ENCODE results near the gene DHX36. TPM values are rescaled to one million over a fixed set of nuclear protein-coding genes. Genes with fewer than 3 reads are reported as not detected.
A peak's percentile ranks its signal among the peaks of the same experiment; 100 is the strongest.

The DHX36 gene
- polyA plus RNA-seq, 4 donors = 67.7 to 88.6 (median 75.4) TPM

DNA sequence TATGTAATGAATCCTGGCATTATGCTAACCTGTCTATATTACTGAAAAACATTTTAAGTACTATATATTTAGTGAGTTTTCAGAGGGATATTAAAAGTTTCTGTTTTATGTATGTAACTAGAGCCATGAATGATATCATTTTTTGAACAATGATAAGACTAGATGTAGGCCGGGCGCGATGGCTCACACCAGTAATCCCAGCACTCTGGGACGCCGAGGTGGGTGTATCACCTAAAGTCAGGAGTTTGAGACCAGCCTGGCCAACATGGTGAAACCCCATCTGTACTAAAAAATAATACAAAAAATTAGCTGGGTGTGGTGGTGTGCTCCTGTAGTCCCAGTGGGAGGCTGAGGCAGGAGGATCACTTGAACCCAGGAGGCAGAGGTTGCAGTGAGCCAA is 34.1 kb downstream of the DHX36 start:
- no peak for DNase-seq (ENCODE audit: low read depth in 4 of 4, low spot score in 3 of 4)

DNA sequence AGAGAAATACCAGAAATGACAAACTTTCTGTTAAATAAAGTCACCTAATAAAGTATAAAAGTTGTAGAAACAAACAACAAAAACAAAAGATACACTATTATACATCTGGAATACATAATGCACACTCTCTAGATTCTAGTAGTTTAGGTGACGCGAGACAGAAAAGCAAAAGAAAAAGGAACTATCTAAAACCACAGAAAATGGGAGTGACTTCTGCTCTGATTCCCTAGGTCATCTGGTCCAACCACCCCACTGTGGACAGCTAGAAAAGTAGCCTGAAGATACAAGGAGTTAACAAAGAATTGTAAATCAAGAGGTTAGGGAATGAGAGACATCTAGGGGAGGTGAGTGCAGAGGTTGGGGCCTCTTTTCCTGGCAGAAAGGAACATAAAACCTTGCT is 39.1 kb downstream of the DHX36 start:
- no peak for DNase-seq (ENCODE audit: low read depth in 4 of 4, low spot score in 3 of 4)

DNA sequence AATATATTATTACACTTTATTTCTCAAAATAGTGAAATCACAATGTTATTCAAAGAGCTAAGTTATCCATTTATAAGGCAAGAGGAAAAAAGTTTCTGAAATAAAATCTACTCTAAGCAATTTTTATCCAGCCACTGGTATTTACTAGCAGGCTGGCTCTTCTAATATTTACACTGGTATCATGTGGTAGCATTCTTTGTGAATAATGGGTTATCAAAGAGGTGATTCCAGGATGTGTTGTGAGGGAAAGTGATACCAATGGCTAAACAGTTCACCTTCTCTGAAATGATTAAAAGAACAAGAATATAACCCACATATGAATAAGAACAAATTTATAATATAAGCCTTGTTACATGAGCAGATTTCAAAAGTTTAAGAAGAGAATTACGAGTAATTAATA is 44.1 kb downstream of the DHX36 start:
- DNase-seq (ENCODE audit: low read depth in 4 of 4, low spot score in 3 of 4) = no peak

DNA sequence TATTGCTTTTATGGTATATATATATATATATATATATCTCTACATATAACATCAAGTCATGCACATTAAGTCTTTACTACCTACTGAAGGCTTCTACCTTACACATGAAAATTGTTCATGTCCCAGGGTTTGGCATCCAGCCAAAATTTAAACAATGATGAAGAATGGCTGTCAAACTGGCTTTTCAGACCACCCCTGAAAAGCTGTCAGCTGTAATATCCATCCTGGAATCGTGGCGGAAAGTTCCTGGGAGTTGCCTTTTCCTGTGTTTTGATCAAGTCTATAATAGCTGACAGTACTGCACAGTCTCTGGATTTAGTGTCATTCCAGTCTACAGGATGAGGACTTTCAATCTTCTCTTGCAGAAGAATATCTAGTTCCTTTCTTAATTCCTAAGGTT is 48.3 kb downstream of the DHX36 start:
- no peak for DNase-seq (ENCODE audit: low read depth in 4 of 4, low spot score in 3 of 4)

DNA sequence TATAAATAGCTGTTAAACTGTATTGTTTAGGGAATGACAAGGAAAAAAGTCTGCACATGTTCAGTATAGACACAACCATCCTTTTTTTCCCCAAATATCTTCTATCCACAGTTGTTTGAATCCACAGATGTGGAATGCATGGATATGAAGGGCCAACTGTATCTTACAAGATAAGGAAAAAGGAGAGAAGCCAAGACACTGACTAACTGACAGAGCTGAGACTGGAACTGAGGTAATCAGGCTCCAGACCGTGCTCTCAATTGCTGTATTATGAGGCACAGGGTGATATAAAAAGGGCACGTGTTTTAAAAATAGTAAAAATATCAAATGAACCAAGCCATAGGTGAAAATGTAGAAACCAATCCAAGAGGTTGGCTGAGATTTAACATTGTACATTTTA is 49.0 kb downstream of the DHX36 start:
- no peak for DNase-seq (ENCODE audit: low read depth in 4 of 4, low spot score in 3 of 4)

DNA sequence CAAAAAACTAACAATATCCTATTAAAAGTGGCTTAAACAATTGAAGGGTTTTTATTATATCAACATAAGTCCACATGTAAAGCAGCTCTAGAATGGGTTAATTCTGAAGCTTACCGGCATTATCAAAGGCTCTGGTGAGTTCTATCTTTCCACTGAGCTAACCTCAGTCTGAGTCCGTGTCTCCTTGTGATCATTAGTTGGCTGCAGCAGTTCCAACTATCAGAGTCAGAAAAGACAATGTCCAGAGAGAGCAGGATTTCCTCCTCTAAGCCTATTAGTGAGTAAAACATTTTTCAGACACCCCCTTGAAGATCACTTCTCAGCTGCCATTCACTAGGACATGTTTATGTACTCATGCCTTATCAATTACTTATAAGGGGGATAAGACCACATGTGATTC is 49.9 kb downstream of the DHX36 start:
- DNase-seq (ENCODE audit: low read depth in 4 of 4, low spot score in 3 of 4) = no peak

DNA sequence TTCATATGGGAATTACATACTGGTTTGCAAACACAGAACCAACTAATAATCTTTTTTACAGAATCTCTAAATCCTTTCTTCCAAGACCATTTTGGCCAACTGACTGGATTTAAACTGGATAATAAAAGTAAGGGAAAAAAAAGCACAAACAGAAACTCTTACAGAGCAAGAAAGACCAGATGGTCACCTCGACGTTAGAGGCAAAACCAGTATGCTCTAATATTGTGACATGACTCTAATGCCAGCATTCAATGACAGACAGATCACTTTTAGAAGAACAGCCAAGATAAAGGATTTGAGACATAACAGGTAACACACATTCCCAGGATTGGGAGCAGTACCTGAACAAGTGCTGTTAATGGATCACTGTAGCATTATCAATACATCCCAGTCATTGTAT is 50.9 kb downstream of the DHX36 start:
- no peak for DNase-seq (ENCODE audit: low read depth in 4 of 4, low spot score in 3 of 4)

DNA sequence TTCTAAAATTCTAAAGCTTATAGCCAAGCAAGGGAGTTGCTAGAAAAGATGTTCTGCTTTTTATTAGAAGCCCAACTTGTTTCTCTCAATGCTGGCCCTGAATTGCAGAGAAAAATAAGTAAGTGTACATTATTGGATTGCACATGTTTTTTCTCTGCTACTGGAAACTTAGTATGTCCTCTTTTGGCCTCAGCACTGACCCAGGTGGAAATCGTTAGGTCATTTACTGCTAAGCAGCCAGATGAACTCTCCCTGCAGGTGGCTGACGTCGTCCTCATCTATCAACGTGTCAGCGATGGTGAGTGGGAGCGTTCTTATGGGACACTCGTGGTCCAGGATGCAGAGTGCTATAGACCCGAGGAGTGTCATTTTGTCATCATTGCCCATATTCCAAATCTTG is 69.8 kb downstream of the DHX36 start:
- no peak for DNase-seq (ENCODE audit: low read depth in 4 of 4, low spot score in 3 of 4)

DNA sequence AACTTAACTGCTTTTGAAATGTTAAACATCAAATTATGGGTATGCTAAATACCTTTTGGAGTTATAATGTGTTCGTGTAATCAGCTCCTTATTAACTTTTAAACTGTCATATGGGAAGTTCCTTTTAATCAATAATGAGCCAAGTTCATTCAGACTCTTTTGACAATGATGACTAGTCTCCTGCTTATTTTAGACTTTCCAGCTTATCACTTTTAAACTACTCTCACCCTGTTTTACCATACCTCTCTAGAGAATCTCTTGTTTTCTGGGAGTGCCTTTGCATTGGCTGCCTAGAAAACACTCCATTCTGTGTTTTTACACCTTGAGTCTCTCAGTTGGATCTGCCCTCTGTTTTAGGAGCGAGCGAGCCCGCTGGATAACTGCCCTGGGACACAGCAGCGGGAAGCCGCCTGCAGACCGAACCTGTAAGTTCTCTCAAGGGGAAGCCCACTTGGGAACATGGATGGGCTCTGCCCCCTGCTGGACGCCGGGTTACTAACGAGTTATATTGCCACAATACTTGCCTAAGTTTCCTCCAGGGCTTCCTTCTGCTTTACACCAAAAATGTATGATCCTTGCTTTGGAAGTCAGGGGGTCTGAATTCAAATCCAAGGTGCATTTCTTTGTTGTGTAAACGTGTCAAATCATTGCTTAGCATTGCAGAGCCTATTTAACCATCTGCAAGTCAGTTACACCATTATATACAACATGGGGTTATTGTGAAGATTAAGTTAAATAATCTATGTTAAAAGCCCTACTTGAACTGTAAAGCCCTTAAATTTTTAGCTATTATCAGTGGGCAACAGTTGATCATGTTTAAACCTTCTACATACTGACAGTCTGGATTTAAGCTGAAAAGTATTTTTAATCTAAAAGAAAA is 71.3 kb downstream of the DHX36 start:
- DNase-seq (ENCODE audit: low read depth in 4 of 4, low spot score in 3 of 4) = peak; percentile 74 to 84 (median 81)

DNA sequence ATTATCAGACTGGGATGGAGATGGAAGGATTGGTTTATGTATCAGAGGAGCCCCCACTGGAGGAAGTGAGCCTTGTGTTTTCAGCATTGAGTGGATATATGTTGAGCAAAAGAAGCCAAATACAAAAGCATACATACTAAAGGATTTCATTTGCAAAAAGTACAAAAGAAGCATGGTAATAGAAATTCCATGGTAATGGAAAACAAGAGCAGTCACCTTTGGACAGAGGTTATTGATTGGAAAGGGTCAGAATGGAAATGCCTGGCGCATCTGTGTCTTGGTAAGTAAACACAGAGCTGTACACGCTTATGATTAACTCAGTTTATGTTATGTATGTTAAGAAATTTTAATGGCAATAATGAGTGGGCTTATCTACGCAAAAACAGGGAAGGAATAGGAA is 72.7 kb downstream of the DHX36 start:
- no peak for DNase-seq (ENCODE audit: low read depth in 4 of 4, low spot score in 3 of 4)

DNA sequence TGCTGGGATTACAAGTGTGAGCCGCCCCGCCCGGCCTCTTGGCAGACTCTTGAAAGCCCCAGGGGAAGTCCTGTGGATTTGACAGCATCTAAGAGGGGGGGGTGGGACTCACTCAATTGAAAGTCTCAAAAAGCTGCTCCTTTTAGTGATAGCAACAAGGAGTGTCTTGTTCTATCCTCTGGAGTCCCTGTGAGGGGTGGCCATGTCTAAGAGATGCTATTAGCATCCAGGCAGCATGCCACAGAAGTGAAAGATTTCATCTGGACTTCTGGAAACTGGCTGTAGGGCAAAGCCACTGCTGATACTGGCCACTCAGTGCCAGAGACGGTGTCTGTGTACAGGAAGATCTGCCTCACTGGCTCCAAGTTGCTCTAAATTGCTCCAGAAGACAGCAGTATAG is 74.0 kb downstream of the DHX36 start:
- no peak for DNase-seq (ENCODE audit: low read depth in 4 of 4, low spot score in 3 of 4)

DNA sequence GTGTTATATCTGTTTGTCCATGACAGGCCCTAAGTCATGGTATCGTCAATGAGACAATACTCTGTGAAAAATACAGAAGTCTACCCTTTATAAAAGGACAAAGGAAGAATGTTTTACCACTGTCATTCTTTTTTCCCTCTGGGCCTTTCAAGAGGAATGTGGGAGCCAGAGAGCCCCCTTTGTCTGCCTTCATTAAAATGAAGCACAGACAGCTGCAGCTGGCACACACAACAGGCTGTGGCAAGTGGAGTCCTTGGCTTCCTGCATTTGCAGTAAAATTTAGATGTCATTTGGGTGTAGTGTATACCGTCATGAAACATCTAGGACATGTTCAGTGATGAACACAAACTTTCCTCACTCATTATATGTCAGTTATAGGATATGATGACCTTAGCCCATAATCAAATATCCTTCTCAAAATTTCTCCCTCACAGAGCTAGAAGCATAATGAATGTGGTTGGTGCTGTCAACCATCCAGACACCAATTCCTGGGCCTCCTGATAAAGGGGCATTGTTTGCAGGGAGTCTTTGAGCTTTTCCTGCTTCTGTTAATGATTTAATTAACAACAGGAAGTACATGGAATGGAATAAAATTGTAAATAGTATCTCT is 76.4 kb downstream of the DHX36 start:
- DNase-seq (ENCODE audit: low read depth in 4 of 4, low spot score in 3 of 4) = no peak

DNA sequence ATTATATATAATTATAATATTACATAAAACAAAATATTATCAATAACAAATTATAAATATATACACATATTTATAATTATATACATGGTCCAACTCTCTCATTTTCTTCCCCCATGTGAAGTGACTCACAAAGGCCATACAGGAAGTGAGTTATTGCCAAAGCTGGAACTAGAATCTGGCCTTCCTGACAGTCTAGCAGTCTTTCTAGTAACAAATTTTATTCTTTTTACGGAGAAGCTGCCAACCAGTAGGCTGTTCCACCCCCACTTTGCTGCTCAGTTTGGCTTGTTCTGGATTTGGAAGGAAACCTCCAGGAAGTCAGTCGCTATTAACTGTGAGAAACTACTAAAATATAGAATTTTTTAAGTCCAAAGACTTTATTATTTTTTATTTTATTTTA is 79.6 kb downstream of the DHX36 start:
- DNase-seq (ENCODE audit: low read depth in 4 of 4, low spot score in 3 of 4) = no peak

DNA sequence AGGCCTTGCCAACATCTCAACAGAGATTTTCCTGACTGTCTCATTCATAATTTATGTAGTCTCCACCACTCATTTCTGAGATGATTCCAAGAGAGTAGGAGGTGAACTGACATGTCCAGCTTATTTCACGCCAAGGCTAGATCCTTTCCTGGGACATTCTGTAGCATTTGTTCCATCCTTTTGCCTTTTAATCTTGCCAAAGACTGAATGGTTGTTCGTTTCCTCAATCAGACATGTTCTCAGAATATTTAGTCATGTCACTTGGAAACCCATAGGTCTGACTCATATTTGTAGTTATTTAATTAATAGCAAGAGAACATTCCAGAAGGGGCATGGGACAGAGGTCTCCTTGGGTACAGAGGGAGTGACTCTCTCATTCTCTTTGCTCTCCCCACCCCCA is 80.9 kb downstream of the DHX36 start:
- no peak for DNase-seq (ENCODE audit: low read depth in 4 of 4, low spot score in 3 of 4)

DNA sequence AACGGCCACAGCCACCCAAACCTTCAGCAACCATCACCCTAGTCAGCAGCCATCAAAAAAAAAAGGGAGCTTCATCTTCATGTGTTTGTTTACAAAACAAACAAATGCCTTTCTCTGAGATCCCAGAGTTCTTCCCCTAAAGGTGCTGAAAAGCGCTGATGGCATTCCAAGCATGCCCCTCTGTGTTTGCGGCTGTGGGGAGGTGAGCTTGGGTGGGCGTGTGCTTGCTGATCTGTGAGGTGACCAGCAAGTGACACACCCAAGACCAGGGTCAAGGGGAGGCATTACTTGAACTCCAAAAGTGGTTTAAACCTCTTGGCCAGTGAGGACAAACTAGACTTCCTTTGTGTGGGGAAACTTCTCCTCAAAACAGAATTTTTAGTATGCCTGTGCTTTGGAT is 81.5 kb downstream of the DHX36 start:
- DNase-seq (ENCODE audit: low read depth in 4 of 4, low spot score in 3 of 4) = no peak

DNA sequence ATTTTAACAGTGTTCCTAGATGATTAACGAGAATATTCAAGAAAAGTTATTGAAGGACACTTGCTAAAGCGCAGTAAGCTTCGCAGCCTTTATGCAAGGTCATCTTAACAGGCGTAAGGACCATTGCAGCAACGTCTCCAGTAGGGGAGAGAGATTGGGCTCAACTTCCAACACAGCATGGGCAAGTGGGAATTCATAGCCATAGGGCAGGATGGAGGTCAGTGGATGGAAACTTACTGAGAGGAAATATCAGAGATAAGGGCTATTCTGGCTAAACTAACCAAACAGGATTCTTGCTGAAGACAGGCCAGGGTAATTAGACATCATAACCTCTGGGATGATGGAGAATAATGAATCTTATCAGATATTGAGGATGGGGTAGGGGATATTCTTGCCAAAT is 82.8 kb downstream of the DHX36 start:
- DNase-seq (ENCODE audit: low read depth in 4 of 4, low spot score in 3 of 4) = no peak

DNA sequence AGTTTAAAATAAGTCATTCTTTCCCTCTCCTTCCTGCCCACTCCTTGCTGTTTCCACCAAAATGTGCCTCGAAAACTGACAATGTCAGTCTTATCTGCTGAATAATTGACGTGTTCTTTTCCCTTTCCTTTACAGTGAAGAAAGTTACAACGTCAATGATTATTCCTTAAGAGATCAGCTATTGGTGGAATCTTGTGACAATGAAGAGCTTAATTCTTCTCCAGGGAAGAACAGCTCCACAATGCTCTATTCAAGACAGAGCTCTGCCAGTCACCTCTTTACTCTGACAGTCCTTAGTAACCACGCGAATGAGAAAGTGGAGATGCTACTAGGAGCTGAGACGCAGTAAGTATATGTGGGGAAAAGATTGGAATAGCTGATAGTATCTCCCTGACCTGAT is 84.1 kb downstream of the DHX36 start:
- DNase-seq (ENCODE audit: low read depth in 4 of 4, low spot score in 3 of 4) = no peak

DNA sequence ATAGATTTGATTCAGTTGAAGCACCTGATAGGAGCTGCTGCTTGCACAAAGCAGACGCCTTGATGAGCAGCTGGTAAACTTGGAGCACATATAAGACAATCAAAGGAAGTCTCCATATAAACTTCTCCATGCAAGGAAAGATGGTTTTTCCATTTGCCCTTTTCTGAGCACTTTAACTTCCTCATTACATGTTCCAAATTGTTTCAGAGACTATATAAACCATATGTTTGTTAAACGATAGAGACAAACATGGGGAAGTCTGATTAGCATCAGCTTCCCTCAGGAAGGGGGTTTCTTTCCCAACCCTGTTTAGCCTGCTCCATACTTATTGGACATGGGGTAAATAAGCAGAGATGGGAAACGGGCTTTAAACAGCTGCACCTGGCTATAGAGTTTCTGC is 88.0 kb downstream of the DHX36 start:
- no peak for DNase-seq (ENCODE audit: low read depth in 4 of 4, low spot score in 3 of 4)

DNA sequence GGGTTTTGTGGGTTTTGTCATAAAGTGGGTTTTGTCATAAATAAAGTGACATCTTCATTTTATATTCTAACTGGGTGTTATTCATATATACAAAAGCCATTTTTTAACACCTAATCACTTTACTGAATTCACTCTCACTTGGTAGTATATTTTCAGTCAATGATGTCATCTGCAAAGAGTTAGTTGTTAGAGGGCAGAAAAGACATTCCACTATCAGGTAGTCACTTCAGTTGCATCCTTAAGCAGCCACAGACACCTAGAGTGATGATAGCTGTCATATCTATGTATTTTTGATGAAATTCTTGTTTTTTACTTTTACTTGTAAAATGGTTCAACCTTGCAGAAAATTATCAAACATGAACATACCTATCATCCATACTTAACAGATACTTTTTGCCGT is 89.0 kb downstream of the DHX36 start:
- no peak for DNase-seq (ENCODE audit: low read depth in 4 of 4, low spot score in 3 of 4)

DNA sequence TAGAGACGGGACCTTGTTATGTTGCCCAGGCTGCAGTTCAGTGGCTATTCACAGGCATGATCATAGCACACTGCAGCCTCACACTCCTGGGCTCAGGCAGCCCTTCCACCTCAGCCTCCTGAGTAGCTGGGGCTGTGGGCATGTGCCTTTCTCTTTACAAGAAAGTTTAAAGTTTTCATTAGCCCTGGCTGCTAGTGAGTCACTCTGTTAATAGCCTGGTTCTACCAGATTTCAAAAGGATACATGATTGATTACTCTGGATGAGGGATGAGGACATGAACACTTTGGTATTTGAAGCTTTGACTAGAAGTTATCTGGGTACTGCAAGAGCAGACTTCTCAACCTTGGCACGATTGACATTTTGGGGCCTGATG is 95.1 kb downstream of the DHX36 start:
- DNase-seq (ENCODE audit: low read depth in 4 of 4, low spot score in 3 of 4) = no peak

DNA sequence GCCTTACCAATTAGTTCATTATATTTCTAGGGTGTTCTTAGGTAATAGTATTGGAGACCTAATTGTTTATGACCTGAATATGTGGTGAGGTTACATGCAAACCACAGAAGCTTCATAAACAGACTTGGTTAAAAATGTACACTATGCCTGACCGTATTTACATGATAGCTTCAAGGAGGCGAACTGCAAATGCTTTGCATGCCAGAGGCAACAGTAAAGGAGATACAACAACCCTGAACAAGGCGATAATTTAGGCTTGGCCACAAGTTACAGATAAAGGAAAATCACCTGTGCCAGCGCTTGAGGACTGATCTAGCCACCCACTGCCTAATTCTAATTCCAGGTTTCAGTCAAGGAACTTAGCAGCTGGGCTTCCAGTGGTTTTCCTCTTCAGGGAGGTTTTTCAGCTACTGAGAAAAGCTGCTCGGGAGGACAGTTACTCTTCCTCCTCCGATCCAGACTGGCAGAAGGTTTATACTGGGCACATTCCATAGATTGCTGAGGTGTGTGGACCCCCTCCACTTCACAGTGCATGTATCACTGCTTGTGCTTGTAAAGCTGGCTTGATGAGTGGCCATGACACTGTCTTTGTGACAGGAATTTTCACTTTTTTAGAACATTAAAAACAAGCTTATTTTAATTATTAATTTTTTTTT is 95.6 kb downstream of the DHX36 start:
- no peak for DNase-seq (ENCODE audit: low read depth in 4 of 4, low spot score in 3 of 4)

DNA sequence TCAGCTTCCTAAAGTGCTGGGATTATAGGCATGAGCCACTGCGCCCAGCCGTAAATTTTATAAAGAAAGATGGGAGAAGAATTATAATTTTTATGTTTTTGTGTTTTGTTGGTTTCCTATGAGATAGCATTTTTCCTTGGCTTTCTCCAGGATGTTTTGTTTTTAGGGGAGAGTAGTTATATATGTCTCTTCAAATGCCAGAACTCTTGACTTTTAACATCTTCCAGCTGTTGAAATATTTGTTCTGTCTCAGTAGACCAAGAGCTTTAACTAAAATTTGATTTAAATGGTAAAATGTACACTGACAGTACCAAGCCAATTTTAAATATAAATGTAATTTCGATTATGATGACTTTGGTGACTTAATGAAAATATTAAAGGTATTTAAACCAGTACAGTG is 96.8 kb downstream of the DHX36 start:
- peak; percentile 5 to 16 (median 8) for DNase-seq (ENCODE audit: low read depth in 4 of 4, low spot score in 3 of 4)

Measured in right renal pelvis (tissue), 4 donors.